ENCODE data around the gene STRIP2. TPM values are rescaled to one million over a fixed set of nuclear protein-coding genes. Genes with fewer than 3 reads are reported as not detected.
"Not testable (repeated sequence)": the region's sequence is repeated elsewhere in the genome, so short reads cannot be mapped to it uniquely, and the experiment has no call there.

The STRIP2 gene
- total RNA-seq, 1 donor from 2014 or later = 0.73 TPM

DNA sequence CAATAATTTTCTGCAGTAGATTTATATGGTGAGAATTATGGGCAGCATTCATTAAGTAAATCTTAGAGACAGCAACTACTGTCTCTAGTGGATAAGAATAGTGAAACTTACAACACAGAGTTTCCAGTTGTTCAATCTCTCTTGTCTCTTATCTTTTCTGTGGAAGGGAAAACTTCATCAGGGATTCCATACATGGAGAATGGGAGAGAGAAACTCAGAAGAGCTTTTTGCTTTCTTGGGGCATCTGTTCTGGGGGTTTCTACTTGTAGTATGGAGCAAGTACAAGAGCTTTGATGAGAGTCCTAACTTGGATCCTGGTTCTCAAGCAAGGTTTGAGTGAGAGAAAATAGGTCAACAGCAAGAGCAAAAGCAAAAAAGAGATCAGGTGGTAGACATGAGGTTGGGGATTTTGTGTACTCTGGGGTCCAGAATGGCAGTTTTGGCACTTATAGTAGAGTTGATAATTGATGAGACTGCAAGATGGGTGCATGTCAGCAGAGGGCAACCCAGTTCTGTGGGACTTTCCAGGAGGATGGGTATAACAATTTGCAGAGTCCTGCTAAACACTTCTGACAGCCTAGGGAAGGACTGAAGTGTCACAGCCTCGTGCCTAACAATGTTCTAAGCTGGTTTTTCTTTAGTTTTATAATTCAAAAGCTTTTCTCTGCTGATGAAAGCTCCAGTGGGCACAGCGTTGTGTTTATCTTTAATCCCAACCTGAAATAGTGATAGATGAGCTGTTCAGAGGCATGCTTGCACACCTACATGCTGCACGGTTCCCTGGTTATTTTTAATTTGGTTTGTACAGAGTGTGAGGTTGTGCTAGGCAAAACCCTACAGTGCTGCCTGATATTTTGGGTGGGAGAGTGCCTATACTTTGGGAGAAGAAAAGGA, 32.0 kb upstream of the STRIP2 start:
- Mint-ChIP-seq H3K36me3 (ENCODE audit: unreplicated experiment) (peaks cover 17% of the 10 kb centered on the region), H3K4me1 (ENCODE audit: unreplicated experiment) (peaks cover 15% of the 10 kb centered on the region), H3K4me3 (ENCODE audit: unreplicated experiment) (no peak overlapping the region), H3K27ac (ENCODE audit: unreplicated experiment) (no peak overlapping the region), H3K27me3 (ENCODE audit: unreplicated experiment) (no peaks in the 10 kb centered on the region), H3K9me3 (ENCODE audit: unreplicated experiment) (no peaks in the 10 kb centered on the region)
- TF ChIP-seq CTCF (IDR thresholded peaks at IDR 0.05) = no peak
- no peak for DNase-seq (ENCODE audit: extremely low spot score, unreplicated experiment)

- H3K27me3 Mint-ChIP-seq (ENCODE audit: unreplicated experiment) = no peaks in the 10 kb centered on the region
- peaks cover 15% of the 10 kb centered on the region for H3K4me1 Mint-ChIP-seq (ENCODE audit: unreplicated experiment)
- H3K36me3 Mint-ChIP-seq (ENCODE audit: unreplicated experiment) = peaks cover 28% of the 10 kb centered on the region
- H3K4me3 Mint-ChIP-seq (ENCODE audit: unreplicated experiment) = no peak overlapping the region
- no peak for TF ChIP-seq CTCF (IDR thresholded peaks at IDR 0.05)
- DNase-seq (ENCODE audit: extremely low spot score, unreplicated experiment) = no peak
- H3K9me3 Mint-ChIP-seq (ENCODE audit: unreplicated experiment) = no peaks in the 10 kb centered on the region
- no peak overlapping the region for H3K27ac Mint-ChIP-seq (ENCODE audit: unreplicated experiment)
These were observed 28.7 kb upstream of the STRIP2 start for GRCh38 chr7:129405527-129405926.

DNA sequence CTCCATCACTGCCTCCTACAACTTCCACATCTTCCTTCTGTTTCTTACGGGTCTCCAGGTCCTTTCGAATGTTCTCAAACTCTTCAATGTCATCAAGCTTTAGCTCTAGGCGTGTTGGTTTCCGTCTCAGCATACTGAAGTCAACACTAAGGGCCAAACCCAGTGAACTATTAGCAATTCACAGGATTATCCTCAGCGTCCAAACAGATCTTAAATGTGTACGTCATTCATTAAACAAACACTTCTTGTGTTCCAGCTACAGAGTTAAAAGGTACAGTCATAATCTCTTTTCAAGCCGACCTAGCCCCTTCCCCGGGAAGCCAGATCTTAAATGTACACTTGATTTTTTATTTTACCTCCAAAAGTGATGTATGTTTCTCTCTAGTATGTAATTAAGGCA, 24.0 kb upstream of the STRIP2 start:
- H3K9me3 Mint-ChIP-seq (ENCODE audit: unreplicated experiment); DNase-seq (ENCODE audit: extremely low spot score, unreplicated experiment); H3K27me3 Mint-ChIP-seq (ENCODE audit: unreplicated experiment); H3K4me3 Mint-ChIP-seq (ENCODE audit: unreplicated experiment); H3K4me1 Mint-ChIP-seq (ENCODE audit: unreplicated experiment); H3K27ac Mint-ChIP-seq (ENCODE audit: unreplicated experiment): not testable (repeated sequence)
- peaks cover 39% of the 10 kb centered on the region for H3K36me3 Mint-ChIP-seq (ENCODE audit: unreplicated experiment)

GRCh38 chr7:129412501-129412900, 21.7 kb upstream of the STRIP2 start:
- Mint-ChIP-seq H3K27ac (ENCODE audit: unreplicated experiment) (no peak overlapping the region), H3K36me3 (ENCODE audit: unreplicated experiment) (peaks cover 31% of the 10 kb centered on the region), H3K4me1 (ENCODE audit: unreplicated experiment) (peaks cover 4% of the 10 kb centered on the region), H3K9me3 (ENCODE audit: unreplicated experiment) (no peaks in the 10 kb centered on the region), H3K4me3 (ENCODE audit: unreplicated experiment) (no peak overlapping the region), H3K27me3 (ENCODE audit: unreplicated experiment) (no peaks in the 10 kb centered on the region)
- no peak for TF ChIP-seq CTCF (IDR thresholded peaks at IDR 0.05)
- DNase-seq (ENCODE audit: extremely low spot score, unreplicated experiment) = no peak

DNA sequence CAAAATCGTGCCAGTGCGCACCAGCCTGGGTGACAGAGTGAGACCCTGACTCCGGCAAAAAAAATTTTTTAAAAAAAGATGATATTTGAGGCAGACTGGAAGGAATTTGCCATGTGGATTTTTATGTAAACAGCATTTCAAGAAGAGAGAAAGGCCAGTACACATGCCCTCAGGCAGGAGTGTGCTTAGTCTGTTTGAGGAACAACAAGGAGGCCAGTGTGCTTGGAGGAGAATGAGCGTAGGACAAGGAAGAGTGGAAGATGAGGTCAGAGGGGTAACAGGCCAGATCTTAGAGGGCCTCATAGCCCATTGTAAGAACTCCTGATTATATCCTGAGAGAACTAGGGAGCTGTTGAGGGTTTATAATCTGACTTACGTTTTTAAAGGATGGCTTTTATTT, 17.2 kb upstream of the STRIP2 start:
- no peak overlapping the region for H3K27ac Mint-ChIP-seq (ENCODE audit: unreplicated experiment)

More for the DNA sequence above, 17.2 kb upstream of the STRIP2 start:
- Mint-ChIP-seq H3K4me3 (ENCODE audit: unreplicated experiment) (no peak overlapping the region), H3K36me3 (ENCODE audit: unreplicated experiment) (peaks cover 15% of the 10 kb centered on the region), H3K27me3 (ENCODE audit: unreplicated experiment) (no peaks in the 10 kb centered on the region), H3K4me1 (ENCODE audit: unreplicated experiment) (peaks cover 4% of the 10 kb centered on the region), H3K9me3 (ENCODE audit: unreplicated experiment) (no peaks in the 10 kb centered on the region)
- TF ChIP-seq CTCF (IDR thresholded peaks at IDR 0.05) = no peak
- no peak for DNase-seq (ENCODE audit: extremely low spot score, unreplicated experiment)

All from osteocyte (in vitro differentiated cells).